OCI-LY3 (cell line): Measurements from ENCODE around the gene PTPRN2.

ENCODE experiments used
- EZH2phosphoT487 ChIP-seq: fragments of 200-600 bp; shearing (Covaris generic); IDR thresholded peaks from 2 replicates; pipeline ENCODE4 v1.6.1; 2018; ENCODE audit warnings: antibody characterized with exemption, mixed run types, low read depth
- TF ChIP-seq, protein P1 (sequence below): fragments of 200-600, 300-600 bp; sonication (generic); IDR thresholded peaks from 2 replicates; pipeline ENCODE4 v1.5.1; 2014; ENCODE audit warnings: antibody characterized with exemption, low read length, low read depth

DNA sequence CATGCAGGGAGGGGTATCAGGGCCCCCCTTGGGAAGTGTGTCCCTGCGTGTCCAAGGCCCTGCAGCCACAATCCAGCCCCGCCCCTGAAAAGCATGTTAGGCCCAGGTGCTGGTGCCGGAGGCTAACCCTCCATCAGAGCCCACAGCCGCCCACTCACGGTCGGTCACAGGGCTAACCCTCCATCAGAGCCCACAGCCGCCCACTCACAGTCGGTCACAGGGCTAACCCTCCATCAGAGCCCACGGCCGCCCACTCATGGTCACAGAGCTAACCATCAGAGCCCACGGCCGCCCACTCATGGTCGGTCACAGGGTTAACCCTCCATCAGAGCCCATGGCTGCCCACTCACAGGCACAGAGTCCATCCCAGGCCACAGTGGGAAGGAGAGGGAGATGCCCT, 824.8 kb downstream of the PTPRN2 start:
- TF ChIP-seq, protein P1, sequence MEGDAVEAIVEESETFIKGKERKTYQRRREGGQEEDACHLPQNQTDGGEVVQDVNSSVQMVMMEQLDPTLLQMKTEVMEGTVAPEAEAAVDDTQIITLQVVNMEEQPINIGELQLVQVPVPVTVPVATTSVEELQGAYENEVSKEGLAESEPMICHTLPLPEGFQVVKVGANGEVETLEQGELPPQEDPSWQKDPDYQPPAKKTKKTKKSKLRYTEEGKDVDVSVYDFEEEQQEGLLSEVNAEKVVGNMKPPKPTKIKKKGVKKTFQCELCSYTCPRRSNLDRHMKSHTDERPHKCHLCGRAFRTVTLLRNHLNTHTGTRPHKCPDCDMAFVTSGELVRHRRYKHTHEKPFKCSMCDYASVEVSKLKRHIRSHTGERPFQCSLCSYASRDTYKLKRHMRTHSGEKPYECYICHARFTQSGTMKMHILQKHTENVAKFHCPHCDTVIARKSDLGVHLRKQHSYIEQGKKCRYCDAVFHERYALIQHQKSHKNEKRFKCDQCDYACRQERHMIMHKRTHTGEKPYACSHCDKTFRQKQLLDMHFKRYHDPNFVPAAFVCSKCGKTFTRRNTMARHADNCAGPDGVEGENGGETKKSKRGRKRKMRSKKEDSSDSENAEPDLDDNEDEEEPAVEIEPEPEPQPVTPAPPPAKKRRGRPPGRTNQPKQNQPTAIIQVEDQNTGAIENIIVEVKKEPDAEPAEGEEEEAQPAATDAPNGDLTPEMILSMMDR = no peak
- no peak for TF ChIP-seq EZH2phosphoT487
